NCI-H69 (cell line): ENCODE data around the gene DNMT3A.
"Not testable (repeated sequence)": the region's sequence is repeated elsewhere in the genome, so short reads cannot be mapped to it uniquely, and the experiment has no call there.

Source experiments
- DNase-seq: peaks from one replicate; lab custom pipeline; 2025; lab: John Stamatoyannopoulos, UW

The DNMT3A gene

DNA sequence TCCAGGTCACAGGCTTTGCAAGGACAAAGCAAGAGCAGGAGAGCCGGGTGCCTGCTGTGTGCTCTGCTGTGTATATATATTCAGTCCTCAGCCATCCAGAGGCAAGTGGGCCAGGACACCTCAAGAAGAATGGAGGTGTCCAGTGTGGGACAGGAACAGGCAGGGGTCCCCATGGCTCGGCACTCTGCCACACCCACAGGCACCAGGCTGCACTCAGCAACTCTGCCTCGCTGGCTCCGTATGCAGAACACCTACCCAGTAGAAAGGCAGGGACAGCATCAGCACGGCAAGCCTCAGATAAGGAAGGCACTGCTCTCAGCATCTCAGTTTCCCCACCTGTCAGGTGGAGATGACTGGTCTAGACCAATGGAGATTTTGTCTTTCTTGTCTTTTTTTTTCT, 57.8 kb downstream of the DNMT3A start:
- DNase-seq = no peak

DNA sequence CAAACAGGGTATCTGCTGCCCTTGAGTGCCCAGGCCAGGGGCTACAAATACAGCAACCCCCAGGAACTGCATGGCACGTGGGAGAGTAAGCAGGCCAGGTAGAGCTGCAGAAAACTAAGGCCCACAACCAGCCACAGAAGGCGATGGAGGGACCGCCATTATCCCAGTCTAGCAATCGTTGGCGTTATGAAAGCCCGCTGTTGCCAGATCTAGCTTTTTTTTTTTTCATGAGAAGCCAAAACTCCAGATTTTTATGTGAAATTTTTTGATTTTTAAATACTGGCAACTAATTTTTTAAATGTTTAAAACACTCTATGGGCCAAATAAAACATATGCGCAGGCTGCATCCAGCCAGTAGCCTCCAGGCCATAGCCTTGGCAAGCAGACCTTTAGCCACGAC, 59.8 kb downstream of the DNMT3A start:
- DNase-seq = no peak

DNA sequence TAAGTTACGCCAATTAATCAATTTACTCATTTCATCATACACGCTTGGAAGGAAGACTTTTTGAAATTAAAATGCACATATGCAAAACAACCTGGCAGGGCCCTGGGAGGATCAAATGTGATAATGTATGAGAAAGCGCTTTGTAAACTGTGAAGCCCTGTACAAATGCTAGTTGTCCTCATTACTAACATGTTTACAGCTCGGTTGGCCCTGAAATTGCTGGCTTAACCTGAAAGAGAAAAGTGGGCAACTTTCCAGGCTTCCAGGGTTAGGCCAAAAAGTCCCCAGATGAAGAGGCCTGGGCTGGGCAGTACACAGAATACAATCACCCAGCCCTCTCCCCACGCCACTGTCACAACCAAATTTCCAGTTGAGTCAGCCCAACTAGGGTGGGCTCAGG, 60.2 kb downstream of the DNMT3A start:
- DNase-seq = no peak

DNA sequence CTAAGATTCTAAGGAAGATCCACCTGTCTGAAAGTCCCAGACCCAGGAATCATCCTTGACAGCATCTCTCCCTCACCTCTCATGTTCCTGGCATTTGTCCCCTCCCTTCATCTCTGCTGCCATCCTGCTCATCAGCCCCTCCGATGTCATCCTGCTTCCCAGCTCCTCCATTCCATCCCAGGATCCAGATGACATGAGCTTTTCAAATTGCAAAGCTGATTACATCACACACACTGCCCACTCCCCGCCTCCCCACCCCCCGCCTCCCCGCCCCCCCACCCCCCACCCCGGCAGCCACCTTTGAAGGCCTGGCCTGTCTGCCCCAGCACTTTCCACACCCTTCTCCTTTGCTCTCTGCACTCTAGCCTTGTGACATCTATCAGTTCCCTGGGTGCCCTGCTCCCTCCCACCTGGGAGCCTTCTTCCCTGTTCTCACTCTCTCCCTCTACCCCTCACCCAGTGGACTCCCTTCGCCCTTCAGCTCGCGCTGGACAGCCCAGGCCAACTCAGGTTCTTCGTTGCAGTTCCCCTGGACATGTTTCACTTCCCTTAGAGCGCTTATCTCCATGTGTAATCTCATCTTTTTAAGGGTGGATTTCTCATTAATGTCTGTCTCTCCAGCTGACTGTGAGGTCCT, 61.6 kb downstream of the DNMT3A start:
- DNase-seq = no peak

DNA sequence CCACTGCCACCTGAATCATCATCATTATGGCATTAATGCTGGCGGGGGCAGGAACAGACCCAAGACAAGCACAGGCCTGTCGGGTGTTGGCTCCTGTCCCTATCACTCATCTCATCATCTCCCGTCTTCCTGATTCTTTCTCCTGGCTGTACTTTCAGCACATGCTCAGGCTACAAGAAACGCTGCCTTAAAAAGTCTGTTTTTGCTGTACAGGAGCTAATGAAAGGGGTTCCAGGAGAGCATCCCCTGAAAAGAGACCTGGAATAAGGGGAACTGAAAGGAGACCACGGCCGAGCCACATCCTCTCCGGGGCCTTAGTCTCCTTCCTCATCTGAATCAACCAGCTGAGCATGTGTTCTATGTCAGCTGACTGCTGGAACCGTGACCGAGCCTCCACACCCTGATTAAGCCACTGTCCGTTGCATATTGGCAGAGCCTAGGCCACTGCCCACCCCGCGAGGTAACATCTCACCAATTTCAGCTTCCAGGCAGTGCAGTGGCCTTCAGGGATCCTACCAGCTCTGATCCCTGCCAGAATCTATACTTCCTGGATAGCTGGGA, 62.6 kb downstream of the DNMT3A start:
- DNase-seq = no peak

DNA sequence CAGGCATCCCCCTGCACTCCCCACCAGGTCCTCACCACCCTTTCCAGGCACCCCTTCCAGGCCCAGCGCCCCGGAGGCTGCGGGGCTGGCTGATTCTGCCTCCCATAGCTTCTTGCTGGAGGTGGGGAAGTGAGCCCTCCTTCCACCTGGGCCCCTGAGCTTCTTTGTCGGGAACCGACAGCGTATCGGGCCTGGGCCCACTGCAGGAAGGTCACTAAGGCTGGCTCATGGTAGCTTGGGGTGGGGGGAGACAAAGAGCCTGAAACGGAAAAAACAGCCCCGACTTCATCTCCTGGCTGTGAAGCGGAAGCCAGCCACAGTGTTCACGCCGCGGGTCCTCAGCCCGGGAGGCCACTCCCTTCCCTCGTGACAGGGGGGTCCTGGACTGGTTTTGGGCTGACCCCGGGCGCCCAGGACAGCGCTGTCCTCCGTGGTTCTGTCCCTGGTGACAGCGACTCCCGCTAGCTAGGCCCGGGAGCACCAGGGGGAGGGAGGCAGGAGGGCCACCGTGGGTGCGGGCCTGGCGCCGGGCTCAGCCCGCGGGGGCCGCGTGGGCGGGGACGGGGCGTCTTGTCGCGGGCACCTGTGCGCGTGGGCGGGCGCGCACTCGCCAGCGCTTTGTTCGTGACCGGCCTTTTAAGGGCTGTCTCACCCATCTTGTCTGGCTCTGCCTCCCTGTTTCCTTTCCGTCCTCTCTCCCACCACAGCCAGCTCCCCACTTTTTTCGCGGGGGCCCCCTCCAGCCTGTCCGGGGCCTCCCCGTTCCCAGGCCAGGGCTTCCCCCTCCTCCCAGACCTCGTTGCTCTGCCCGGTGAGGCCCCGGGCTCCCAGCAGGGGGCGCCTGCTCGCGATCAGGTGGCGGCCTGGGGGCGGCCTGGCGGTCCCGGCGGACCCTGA, 64.9 kb downstream of the DNMT3A start:
- no peak for DNase-seq

DNA sequence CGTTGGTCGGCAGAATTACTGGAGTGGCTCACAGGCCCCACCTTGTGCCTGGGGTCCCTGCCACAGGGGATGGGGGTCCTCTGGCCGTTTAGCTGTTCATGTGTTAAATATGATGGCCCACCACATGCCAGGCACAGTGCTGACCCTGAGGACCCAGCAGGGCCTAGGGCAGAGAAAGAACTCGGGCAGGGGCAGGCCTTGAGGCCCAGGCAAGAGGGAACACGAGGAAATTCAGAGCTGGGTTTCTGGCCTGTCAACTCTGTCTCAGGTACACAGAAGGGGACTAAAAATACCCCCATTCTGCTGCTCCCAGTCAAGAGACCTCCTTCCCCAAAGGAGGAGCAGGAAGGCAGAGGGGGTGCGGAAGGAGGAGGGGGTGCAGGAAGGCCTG, 66.2 kb downstream of the DNMT3A start:
- no peak for DNase-seq

DNA sequence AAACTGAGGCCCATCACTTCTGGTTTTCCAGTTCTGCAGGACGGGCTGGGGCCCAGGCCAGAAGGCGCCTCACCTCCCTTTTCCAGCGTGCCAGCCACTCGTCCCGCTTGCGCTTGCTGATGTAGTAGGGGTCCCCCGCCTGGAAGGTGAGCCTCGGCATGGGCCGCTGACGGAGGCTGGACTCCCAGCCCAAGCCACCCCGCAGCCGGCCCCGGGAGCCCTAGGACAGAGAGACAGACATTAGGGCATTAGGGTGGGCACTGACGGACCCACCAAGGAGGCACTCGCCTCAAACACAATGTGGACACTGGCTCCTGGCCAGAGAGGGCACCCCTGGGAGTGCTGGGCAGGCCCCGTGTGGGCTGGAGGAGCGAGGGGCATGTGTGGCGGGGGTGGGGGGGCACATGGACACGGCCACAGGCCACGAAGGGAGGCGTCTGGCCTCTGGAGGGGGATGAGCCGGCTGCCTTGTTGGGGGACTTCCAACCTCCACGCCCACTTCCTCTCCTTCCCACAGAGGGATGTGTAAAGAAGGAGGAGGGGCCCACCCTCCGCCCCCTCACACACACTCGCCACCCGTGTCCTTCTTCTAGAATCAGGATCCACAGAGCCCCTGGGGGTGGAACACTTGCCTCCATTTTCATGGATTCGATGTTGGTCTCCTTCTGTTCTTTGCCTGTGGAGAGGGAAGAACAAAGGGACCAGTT, 66.7 kb downstream of the DNMT3A start:
- DNase-seq = no peak

DNA sequence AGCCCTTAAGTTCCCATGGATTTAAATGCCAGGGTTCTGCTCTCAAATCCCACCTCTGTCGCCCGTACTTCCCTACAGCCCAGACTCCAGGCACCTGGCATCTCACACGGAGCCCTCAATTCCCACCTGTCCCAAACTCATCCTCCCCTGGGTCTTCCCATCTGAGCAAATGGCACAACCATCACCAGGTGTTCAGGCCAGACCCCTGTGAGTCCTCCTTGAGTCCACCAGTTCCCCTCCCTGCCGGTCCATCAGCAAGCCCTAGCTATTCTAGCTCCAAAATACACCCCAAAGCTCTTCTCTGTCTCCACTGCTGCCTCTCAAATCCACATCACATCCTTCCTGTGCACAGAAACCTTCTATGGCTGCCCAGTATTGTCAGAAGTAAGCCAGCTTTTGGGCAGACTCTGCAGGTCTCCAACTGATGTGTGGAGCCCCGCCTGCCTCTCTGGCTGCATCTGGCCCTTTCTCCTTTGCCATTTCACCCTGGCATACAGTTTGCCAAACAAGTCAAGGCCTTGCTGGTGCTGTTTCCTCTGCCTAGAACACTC, 67.7 kb downstream of the DNMT3A start:
- no peak for DNase-seq

DNA sequence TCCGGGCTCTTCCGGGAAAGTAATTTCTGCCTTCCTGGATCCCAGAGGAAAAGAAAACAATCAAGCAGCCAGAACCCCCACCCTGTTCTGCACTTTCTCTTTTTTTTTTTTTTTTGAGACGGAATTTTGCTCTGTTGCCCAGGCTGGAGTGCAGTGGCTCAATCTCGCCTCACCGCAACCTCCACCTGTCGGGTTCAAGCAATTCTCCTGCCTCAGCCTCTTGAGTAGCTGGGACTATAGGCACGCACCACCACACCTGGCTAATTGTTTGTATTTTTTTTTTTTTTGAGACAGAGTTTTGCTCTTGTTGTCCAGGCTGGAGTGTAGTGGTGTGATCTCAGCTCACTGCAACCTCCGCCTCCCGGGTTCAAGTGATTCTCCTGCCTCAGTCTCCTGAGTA, 69.0 kb downstream of the DNMT3A start:
- not testable (repeated sequence) for DNase-seq

DNA sequence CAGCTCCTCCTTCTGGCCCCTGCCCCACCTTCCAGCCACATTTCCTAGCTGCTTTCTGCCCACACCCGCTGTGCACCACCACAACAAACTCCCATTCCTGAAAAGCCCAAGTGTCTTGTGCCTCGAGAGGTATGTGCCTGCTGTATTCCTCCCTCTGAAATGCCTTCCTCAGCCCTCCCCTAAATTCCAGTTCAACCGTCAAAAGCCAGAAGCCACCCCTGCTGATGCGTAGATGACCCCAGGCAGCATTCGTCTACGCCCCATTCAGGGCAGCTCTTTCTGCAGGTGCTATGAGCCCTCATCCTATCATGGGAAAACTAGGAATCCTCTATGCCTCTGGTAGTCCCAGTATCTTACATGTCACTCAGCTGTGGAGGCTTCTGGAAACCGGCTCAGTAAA, 71.7 kb downstream of the DNMT3A start:
- DNase-seq = no peak

DNA sequence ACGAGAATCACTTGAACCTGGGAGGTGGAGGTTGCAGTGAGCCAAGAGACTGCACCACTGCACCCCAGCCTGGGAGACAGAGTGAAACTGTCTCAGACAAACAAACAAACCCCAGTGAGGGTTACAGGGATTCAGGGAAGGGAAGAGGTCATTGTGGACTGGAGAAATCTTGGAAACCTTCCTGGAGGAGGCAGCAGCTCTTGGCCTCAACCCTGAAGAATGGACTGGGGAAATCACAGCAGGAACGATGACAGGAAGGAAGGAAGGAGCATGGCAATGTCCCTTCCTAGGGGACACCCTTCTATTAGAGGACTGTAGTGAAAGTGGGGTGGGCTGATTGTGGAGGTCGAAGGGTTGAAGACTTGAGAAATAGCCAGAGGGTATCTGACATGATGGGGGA, 72.5 kb downstream of the DNMT3A start:
- no peak for DNase-seq

DNA sequence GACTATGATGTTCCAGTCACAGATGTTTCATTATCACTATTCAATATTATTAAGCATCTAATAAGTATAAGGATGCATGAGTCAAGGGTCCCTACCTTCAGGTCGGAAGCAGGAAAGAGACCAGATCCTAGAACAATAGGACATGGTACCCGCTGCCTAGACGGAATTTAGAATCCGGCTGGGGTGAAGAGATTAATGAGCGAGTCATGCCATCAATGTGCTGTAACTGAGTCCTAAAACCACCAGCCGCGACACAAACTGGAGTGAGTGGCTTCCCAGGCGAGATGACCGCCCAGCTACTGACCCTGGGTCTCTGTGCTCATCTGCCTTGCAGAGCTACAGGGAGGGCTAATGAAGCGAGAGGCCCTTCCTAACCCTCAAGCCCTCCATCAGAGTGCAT, 73.6 kb downstream of the DNMT3A start:
- no peak for DNase-seq

DNA sequence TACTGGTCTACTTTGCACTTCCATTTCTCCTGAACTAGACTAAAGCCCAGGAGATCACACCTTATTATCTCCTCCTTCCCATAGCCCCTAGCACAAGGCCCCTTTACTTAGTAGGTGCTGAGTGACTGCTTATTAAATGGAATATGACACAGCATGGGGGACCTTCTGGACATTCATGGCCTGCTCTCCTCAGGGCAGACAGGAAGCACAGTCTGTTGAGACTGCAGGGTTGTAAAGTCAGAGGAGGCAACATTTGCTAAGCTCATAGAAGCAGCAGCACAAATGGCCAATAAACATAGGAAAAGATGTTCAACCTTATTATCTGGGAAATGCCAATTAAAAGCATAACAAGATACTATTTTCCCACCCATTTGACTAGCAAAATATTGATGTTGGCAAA, 75.3 kb downstream of the DNMT3A start:
- peak; percentile 82 for DNase-seq

DNA sequence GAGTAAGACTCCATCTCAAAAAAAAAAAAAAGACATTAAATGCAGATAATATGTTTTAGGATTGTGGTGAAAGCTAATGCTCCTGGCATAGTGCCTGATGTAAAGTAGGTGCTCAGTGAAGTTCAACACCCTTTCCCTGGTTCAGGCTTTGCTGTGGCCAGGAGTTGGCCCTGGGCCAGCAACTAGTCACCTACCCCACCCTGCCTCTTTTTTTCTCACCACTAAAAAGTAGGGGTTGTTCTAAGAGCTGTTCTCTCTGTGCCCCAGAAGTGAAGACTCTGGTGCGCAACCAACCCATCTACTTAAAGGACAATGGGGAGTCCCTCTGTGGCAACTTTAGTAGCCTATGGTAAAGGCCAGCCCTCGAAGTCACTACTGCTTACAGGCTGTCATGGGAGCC, 75.9 kb downstream of the DNMT3A start:
- DNase-seq = peak; percentile 30

DNA sequence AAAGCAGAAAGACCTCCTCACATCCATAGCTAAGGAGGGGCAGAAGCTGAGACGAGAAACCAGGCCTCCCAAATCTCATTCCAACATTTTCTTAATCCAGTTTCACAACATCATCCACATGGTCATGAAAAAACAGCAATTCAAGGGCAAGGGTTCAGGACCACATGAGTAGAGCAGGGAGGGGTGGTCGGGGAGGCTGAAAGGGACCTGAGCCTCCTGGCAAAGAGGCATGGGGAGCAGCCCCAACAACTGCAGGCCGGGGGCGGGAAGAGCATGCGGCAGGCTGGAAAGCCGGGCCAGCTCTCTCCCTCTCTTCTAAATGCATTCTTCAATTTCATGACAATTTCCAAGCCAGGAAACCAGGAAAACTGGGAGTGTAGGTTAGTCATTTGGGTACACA, 76.7 kb downstream of the DNMT3A start:
- no peak for DNase-seq

DNA sequence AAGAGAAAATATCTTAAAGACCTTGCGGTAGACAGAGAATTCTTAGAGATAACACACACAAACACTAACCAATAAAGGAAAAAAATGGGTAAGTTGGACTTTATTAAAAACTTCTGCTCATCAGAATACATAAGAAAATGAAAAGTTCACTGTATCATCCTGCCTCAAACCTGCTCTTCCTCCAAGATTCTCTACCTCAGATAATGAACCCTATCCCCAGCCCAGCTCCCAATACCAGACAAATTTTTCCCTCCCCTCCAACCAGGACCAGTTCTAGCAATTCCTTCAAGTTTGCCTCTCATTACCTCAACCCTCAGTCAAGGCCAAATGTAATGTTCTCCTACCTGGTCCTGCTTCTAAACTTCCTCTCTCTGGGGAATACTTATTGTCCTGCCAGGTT, 79.4 kb downstream of the DNMT3A start:
- DNase-seq = no peak

DNA sequence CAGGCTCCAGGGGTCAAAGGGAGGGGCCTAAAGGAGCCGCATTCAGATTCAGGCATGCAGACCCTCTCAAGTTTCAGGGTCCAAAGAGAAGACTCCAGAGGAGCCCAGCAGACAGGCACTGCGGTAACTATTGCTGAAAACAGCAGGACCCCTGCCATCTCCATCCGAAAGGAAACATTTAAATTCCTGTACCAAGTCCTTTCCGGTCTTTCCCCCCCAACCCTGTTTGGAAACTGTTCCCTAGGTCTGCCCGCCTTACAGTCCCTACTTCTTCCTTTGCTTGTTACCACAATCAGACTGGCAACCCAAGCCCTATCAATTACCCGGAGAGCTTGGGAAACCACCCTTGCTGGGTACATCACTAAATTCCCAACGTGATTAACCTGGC, 82.0 kb downstream of the DNMT3A start:
- DNase-seq = no peak

DNA sequence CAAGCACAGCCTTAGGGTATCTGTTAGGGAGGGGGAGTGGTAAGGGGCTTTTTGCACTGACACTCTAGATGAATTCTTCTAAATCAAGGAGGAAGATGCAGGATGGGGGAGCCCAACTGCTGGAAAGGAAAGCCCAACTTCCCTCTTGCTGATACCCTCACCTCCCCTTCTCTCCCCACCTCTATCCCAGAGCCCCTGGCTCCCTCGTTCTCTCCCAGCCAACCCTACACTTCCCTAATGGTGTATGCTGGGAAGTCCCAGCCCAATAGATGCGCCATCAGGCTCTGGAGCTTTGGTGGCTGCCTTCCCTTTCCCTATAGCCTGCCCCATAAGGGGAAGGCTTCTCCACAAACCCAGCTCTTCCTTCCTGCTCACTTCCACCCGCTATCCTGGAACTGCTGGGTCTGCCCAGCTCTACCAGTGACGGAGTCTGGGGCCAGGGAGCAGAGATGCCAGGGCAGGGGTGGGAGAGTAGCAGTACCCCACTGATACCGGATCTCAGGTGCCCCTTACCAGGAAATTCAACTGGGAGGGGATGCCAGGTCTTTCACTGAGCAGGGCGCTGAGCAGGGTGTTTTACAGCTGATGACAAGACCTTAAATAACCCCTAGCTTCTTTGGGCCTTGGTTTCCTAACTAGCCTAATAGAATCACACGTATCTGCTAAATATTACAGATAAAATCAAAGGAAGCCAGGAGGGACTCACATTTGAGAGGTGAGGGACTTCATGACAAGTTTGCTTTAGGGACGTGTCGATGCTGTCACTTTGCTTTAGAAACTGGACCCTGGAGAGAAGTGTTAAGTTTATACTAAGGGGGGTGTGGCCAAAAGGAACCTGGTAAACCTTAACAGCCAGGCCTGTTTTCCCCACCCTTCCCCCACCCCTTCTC, 82.6 kb downstream of the DNMT3A start:
- no peak for DNase-seq

DNA sequence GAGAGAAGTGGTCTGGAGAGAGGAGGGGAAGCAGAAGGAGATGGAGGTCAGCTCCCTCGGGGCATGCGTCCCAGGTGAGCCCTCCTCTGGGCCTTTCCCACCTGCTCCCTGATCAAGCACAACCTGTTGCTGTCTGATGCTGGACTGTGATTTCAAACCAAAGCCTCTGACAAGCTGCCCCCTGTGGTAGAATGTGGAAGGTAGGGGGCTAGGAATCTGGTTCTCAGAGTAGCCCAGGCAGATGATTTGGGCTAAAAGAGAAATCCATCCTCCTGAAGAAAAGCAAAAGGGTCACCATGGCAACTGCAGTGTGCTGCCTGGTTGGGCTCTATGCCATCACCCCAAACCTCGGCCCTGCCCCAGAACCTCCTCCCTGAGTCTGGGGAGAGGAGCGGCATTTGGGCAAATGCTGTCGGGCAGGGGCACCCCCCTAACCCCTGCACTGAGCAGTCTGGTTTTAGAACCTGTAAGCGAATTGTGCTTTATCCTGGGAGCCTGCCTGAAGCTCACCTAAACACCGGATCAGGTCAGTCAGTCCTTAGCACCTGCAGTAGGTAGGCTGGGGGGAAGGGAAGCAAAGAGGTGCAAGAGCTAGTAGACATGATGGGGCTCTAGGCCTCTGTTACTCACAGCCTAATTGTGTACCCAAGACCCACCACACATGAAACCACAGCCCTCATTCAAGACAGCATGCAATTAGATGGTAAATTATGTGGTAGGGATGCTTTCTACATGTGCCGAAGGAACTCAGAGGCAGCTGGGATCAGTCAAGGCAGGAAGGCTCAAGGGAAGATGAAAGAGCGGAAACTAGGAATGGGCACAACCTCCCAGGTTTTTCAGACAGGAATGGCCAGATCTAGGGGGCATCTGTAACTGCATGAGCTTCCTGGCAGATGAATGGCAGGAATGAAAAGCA, 83.5 kb downstream of the DNMT3A start:
- DNase-seq = peak; percentile 27
